H9 (cell line): ENCODE measurements around the gene GSTP1. TPM values are rescaled to one million over a fixed set of nuclear protein-coding genes. Genes with fewer than 3 reads are reported as not detected.

Experiments used
- DNase-seq: peaks from one replicate; pipeline ENCODE4 v3.0.0-alpha.2; 2017
- H2AFZ ChIP-seq: one replicate; pipeline ENCODE4 v1.6.1; 2013; ENCODE audit warnings: mild to moderate bottlenecking, low read length, control low read depth, moderate library complexity
- H2AK5ac ChIP-seq: 2 replicates; pipeline ENCODE4 v1.6.1; 2013; ENCODE audit warnings: low read length, control low read depth, mixed read lengths; ENCODE audit not compliant: insufficient read length
- H2BK120ac ChIP-seq: one replicate; pipeline ENCODE4 v1.6.1; 2013; ENCODE audit warnings: low read depth, mild to moderate bottlenecking, low read length, control low read depth, inconsistent platforms; ENCODE audit not compliant: poor library complexity, severe bottlenecking
- H2BK12ac ChIP-seq: 2 replicates; pipeline ENCODE4 v1.6.1; 2013; ENCODE audit warnings: low read length, control low read depth, mixed read lengths, low read depth; ENCODE audit not compliant: insufficient read length
- H2BK15ac ChIP-seq: 2 replicates; pipeline ENCODE4 v1.6.1; 2013; ENCODE audit warnings: low read depth, low read length, control low read depth
- H2BK20ac ChIP-seq: one replicate; pipeline ENCODE4 v1.6.1; 2013; ENCODE audit warnings: low read depth, mild to moderate bottlenecking, low read length, control low read depth, inconsistent platforms; ENCODE audit not compliant: poor library complexity, severe bottlenecking
- H2BK5ac ChIP-seq: 2 replicates; pipeline ENCODE4 v1.6.1; 2013; ENCODE audit warnings: low read length, control low read depth, mixed read lengths; ENCODE audit not compliant: insufficient read length
- H3K14ac ChIP-seq: 2 replicates; pipeline ENCODE4 v1.6.1; 2013; ENCODE audit warnings: low read length, control low read depth; ENCODE audit not compliant: insufficient read depth
- H3K18ac ChIP-seq: 2 replicates; pipeline ENCODE4 v1.6.1; 2013; ENCODE audit warnings: low read depth, mild to moderate bottlenecking, mixed read lengths, low read length, control low read depth; ENCODE audit not compliant: insufficient read length
- H3K23ac ChIP-seq: 2 replicates; pipeline ENCODE4 v1.6.1; 2013; ENCODE audit warnings: low read length, control low read depth, mixed read lengths, low read depth; ENCODE audit not compliant: insufficient read length
- H3K23me2 ChIP-seq: 2 replicates; pipeline ENCODE4 v1.6.1; 2013; ENCODE audit warnings: low read depth, mild to moderate bottlenecking, mixed read lengths, low read length, control low read depth; ENCODE audit not compliant: insufficient read length, poor library complexity, severe bottlenecking
- H3K27ac ChIP-seq: 2 replicates; pipeline ENCODE4 v1.5.1; 2013; ENCODE audit warnings: low read length, control low read depth, mixed read lengths, low read depth; ENCODE audit not compliant: insufficient read length
- H3K27me3 ChIP-seq: 2 replicates; pipeline ENCODE4 v1.6.1; 2013; ENCODE audit warnings: low read length, control low read depth, inconsistent platforms; ENCODE audit not compliant: insufficient read depth
- H3K4ac ChIP-seq: 2 replicates; pipeline ENCODE4 v1.6.1; 2013; ENCODE audit warnings: low read depth, mild to moderate bottlenecking, control low read depth, inconsistent platforms, low read length, moderate library complexity
- H3K4me1 ChIP-seq: 2 replicates; pipeline ENCODE4 v1.6.1; 2013; ENCODE audit warnings: low read length, control low read depth, inconsistent platforms; ENCODE audit not compliant: insufficient read depth
- H3K4me2 ChIP-seq: 2 replicates; pipeline ENCODE4 v1.6.1; 2013; ENCODE audit warnings: low read length, control low read depth, mixed read lengths; ENCODE audit not compliant: insufficient read length, insufficient read depth
- H3K56ac ChIP-seq: 2 replicates; pipeline ENCODE4 v1.6.1; 2013; ENCODE audit warnings: low read depth, mild to moderate bottlenecking, mixed read lengths, low read length, control low read depth; ENCODE audit not compliant: insufficient read length
- H3K79me1 ChIP-seq: 2 replicates; pipeline ENCODE4 v1.6.1; 2013; ENCODE audit warnings: low read depth, mild to moderate bottlenecking, moderate library complexity, low read length, control low read depth, inconsistent platforms; ENCODE audit not compliant: insufficient read depth, poor library complexity, severe bottlenecking
- H3K79me2 ChIP-seq: 2 replicates; pipeline ENCODE4 v1.6.1; 2013; ENCODE audit warnings: low read length, control low read depth, inconsistent platforms; ENCODE audit not compliant: insufficient read depth
- H3K9ac ChIP-seq: 2 replicates; pipeline ENCODE4 v1.6.1; 2013; ENCODE audit warnings: low read length, control low read depth, mixed read lengths; ENCODE audit not compliant: insufficient read length; ENCODE audit errors: extremely low read depth
- H3K9me3 ChIP-seq: one replicate; pipeline ENCODE4 v1.6.1; 2013; ENCODE audit warnings: low read depth, low read length, inconsistent platforms; ENCODE audit not compliant: control insufficient read depth
- H3T11ph ChIP-seq: one replicate; pipeline ENCODE4 v1.6.1; 2013; ENCODE audit warnings: mild to moderate bottlenecking, low read length, control low read depth, inconsistent platforms
- H4K20me1 ChIP-seq: one replicate; pipeline ENCODE4 v1.6.1; 2013; ENCODE audit not compliant: control insufficient read depth, insufficient read length, insufficient read depth
- H4K5ac ChIP-seq: 2 replicates; pipeline ENCODE4 v1.6.1; 2013; ENCODE audit warnings: low read depth, mild to moderate bottlenecking, mixed read lengths, low read length, control low read depth; ENCODE audit not compliant: insufficient read length
- H4K8ac ChIP-seq: replicated peaks from 2 replicates; pipeline ENCODE4 v1.6.1; 2013; ENCODE audit warnings: low read length, control low read depth, mixed read lengths, low read depth; ENCODE audit not compliant: insufficient read length
- H4K91ac ChIP-seq: 2 replicates; pipeline ENCODE4 v1.6.1; 2013; ENCODE audit warnings: low read depth, mild to moderate bottlenecking, moderate library complexity, mixed read lengths, low read length, control low read depth; ENCODE audit not compliant: insufficient read length
- H3K27ac Mint-ChIP-seq, 3 experiments: 2 replicates in 2 of 3; 3 replicates in 1 of 3; pipeline ENCODE4 v1.8.0; 2020 to 2021; ENCODE audit warnings: mixed read lengths in 3 of 3, mild to moderate bottlenecking in 1 of 3, moderate library complexity in 1 of 3
- H3K27me3 Mint-ChIP-seq: 2 replicates; pipeline ENCODE4 v1.8.0; 2021; ENCODE audit warnings: low read depth, mild to moderate bottlenecking, moderate library complexity, mixed read lengths
- H3K36me3 Mint-ChIP-seq, 3 experiments: 2 replicates in 2 of 3; 3 replicates in 1 of 3; pipeline ENCODE4 v1.8.0; 2020 to 2021; ENCODE audit warnings: low read depth in 3 of 3, mixed read lengths in 3 of 3; ENCODE audit not compliant: insufficient read depth in 1 of 3
- H3K4me1 Mint-ChIP-seq, 2 experiments: 2 replicates each; pipeline ENCODE4 v1.8.0; 2020; ENCODE audit warnings: mixed read lengths in 2 of 2
- H3K4me3 Mint-ChIP-seq, 2 experiments: 2 replicates in 1 of 2; 3 replicates in 1 of 2; pipeline ENCODE4 v1.8.0; 2020 to 2021; ENCODE audit warnings: mild to moderate bottlenecking in 2 of 2, mixed read lengths in 2 of 2, moderate library complexity in 1 of 2
- H3K9me3 Mint-ChIP-seq, 2 experiments: 2 replicates in 1 of 2; 3 replicates in 1 of 2; pipeline ENCODE4 v1.8.0; 2020; ENCODE audit warnings: mild to moderate bottlenecking in 2 of 2, mixed read lengths in 2 of 2, moderate library complexity in 1 of 2
- CTCF ChIP-seq: fragments of 200-600 bp; sonication (generic); conservative IDR thresholded peaks from 3 replicates; pipeline ENCODE4 v1.8.0; 2021; ENCODE audit warnings: antibody characterized with exemption, mild to moderate bottlenecking
- WGBS: extraction: QIAGEN DNeasy Blood & Tissue Kit; methylation state at CpG from one replicate; pipeline ENCODE4 v1.1.7; 2013; ENCODE audit warnings: missing lambda C conversion rate, low lambda C conversion rate, mixed read lengths; ENCODE audit not compliant: insufficient read length; ENCODE audit errors: extremely low coverage; 5-methylcytosine and 5-hydroxymethylcytosine counted together
- total RNA-seq: library from RNA; stranded (reverse); gene quantifications from 2 replicates; pipeline ENCODE4 v1.2.1, GENCODE V29; 2021

GSTP1 gene
- total RNA-seq, 1 experiment from 2014 or later: 1,469 TPM

- Histone ChIP-seq H3K79me2 (no peaks in the 10 kb centered on the region), H4K8ac (no peak overlapping the region), H3K27me3 (no peaks in the 10 kb centered on the region), H3K4me1 (no peaks in the 10 kb centered on the region), H4K5ac (no peak overlapping the region), H2BK120ac (no peak overlapping the region), H3K4ac (no peak overlapping the region), H3K4me2 (no peak overlapping the region), H3K56ac (no peak overlapping the region), H2BK12ac (no peak overlapping the region), H2AFZ (no peak overlapping the region), H2BK5ac (no peak overlapping the region), H3K9ac (no peak overlapping the region), H3K27ac (no peak overlapping the region), H4K91ac (no peak overlapping the region), H3K79me1 (no peaks in the 10 kb centered on the region), H4K20me1 (peaks cover 3% of the 10 kb centered on the region), H3K23me2 (no peaks in the 10 kb centered on the region), H3T11ph (no peak overlapping the region), H2BK15ac (no peak overlapping the region), H3K23ac (no peak overlapping the region), H2AK5ac (no peak overlapping the region), H3K14ac (no peak overlapping the region), H2BK20ac (no peak overlapping the region), H3K9me3 (no peaks in the 10 kb centered on the region), H3K18ac (no peak overlapping the region)
- H3K36me3 Mint-ChIP-seq: peaks cover 3 to 20% (median 6%) of the 10 kb centered on the region in 3 experiments; a peak in 5 of 7 replicates
- no peak overlapping the region for H3K4me3 Mint-ChIP-seq
- DNase-seq: no peak
- peaks cover 14 to 16% of the 10 kb centered on the region in 2 experiments for H3K4me1 Mint-ChIP-seq
- no peak overlapping the region for H3K27ac Mint-ChIP-seq
- peaks cover 1% of the 10 kb centered on the region for H3K27me3 Mint-ChIP-seq
- TF ChIP-seq CTCF: no peak
- peaks cover 13 to 17% of the 10 kb centered on the region in 2 experiments for H3K9me3 Mint-ChIP-seq
- no CpG with 5 or more reads among the region's 3 CpGs for WGBS
Observed at GRCh38 chr11:67593565-67593905, 9.9 kb downstream of the GSTP1 start.
